Measurements from ENCODE around the gene TSNAX. TPM values are rescaled to one million over a fixed set of nuclear protein-coding genes. Genes with fewer than 3 reads are reported as not detected.

The TSNAX gene
- total and polyA plus RNA-seq, 2 of the 4 experiments (the other 2 are of a cell fraction), result 19.6 to 60.6 TPM

DNA sequence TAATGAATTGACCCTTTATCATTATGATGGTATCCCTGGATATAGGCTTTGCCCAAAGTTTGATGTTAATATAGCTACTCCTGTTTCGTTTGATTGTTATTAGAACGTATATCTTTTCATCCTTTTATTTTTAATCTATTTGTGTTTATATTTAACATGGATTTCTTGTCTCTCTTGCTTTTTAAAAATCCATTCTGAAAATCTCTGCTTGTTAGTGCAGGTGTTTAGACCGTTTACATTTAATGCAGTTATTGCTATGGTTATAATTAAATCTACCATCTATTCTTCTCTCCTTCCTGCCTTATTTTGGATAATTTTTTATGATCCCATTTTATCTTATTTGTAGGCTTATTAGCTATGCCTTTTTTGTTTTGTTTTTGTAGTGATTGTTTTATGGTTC lies 12.4 kb downstream of the TSNAX start:
- Histone ChIP-seq H3K23ac (ENCODE audit: low read depth, low read length) (no peak overlapping the region), H3K14ac (replicated peaks; ENCODE audit: low read depth, low read length) (no peak overlapping the region), H2AK9ac (replicated peaks; ENCODE audit: low read depth, low read length, poor library complexity) (no peak overlapping the region), H3K4me1 (ENCODE audit: control insufficient read depth, insufficient read depth, low read length) (no peaks in the 10 kb centered on the region), H4K5ac (ENCODE audit: low read depth, low read length) (no peak overlapping the region), H3K4me3 (ENCODE audit: insufficient read depth, low read depth, low read length) (no peak overlapping the region), H3K9ac (ENCODE audit: low read depth, low read length) (no peak overlapping the region), H3K4ac (ENCODE audit: low read depth, low read length) (no peak overlapping the region), H2AK5ac (ENCODE audit: low read depth, low read length) (no peak overlapping the region), H3K18ac (ENCODE audit: low read depth, low read length) (no peak overlapping the region), H3K56ac (ENCODE audit: extremely low read depth, insufficient read depth, low read length) (no peak overlapping the region), H3K9me3 (ENCODE audit: control insufficient read depth, insufficient read depth, low read length) (no peaks in the 10 kb centered on the region), H2BK15ac (ENCODE audit: low read depth, low read length) (no peak overlapping the region), H4K8ac (ENCODE audit: low read depth in 2 of 2, low read length in 2 of 2) (no peak overlapping the region), H3K27me3 (ENCODE audit: control insufficient read depth, insufficient read depth, low read length) (no peaks in the 10 kb centered on the region), H4K20me1 (ENCODE audit: insufficient read depth, low read length) (no peaks in the 10 kb centered on the region), H3K36me3 (ENCODE audit: control insufficient read depth, insufficient read depth, low read length) (peaks cover 20% of the 10 kb centered on the region), H2AFZ (replicated peaks; ENCODE audit: low read length, poor library complexity) (no peak overlapping the region), H3K4me2 (ENCODE audit: low read depth, low read length) (no peak overlapping the region), H3K27ac (ENCODE audit: insufficient read depth, low read length) (no peak overlapping the region), H3K79me1 (ENCODE audit: low read depth in 1 of 2, low read length in 2 of 2) (peaks cover 6 to 18% of the 10 kb centered on the region in 2 experiments), H2BK5ac (ENCODE audit: low read depth, low read length, poor library complexity, severe bottlenecking) (no peak overlapping the region), H3K9me1 (ENCODE audit: insufficient read depth, low read length) (no peaks in the 10 kb centered on the region), H2BK120ac (ENCODE audit: low read depth, low read length) (no peak overlapping the region), H2BK20ac (ENCODE audit: low read depth, low read length) (no peak overlapping the region), H4K91ac (ENCODE audit: insufficient read depth, low read depth, low read length) (no peak overlapping the region)
- TF ChIP-seq POLR2A (IDR thresholded peaks at IDR 0.05; ENCODE audit: low read depth, low read length) (no peak), RCOR1 (IDR thresholded peaks at IDR 0.05; ENCODE audit: insufficient replicate concordance, low read length) (no peak), SMC3 (IDR thresholded peaks at IDR 0.05; ENCODE audit: low read depth, low read length) (no peak), RFX5 (IDR thresholded peaks at IDR 0.05; ENCODE audit: low read depth, low read length) (no peak), CEBPB (IDR thresholded peaks at IDR 0.05; ENCODE audit: low read depth, low read length) (no peak), CHD1 (IDR thresholded peaks at IDR 0.05; ENCODE audit: low read depth, low read length) (no peak), MXI1 (IDR thresholded peaks at IDR 0.05; ENCODE audit: borderline replicate concordance, low read depth, low read length) (no peak), RAD21 (IDR thresholded peaks at IDR 0.05; ENCODE audit: low read length) (no peak), NFE2L2 (IDR thresholded peaks at IDR 0.05; ENCODE audit: low read depth, low read length) (no peak), BHLHE40 (IDR thresholded peaks at IDR 0.05; ENCODE audit: low read depth, low read length) (no peak)
- intact Hi-C loops (cut with micrococcal nuclease), result no loop called here
- ChIA-PET POLR2A (ENCODE audit: unreplicated experiment) (no interaction called here), CTCF (no interaction called here)
- dilution Hi-C loops (cut with HindIII; ENCODE audit: low sequenced_read_pairs, unreplicated experiment), result no loop called here
- BruUV-seq (replicated peaks), result no TSS peak
- WGBS, 2 experiments (ENCODE audit: extremely low coverage in 2 of 2, insufficient read length in 1 of 2), result no CpG with 5 or more reads among the region's 3 CpGs
- DNase-seq (no peak), ATAC-seq (ENCODE audit: low read depth) (no peak)
- in situ Hi-C loops (cut with MboI; ENCODE audit: low sequenced_read_pairs), result no loop called here

All from IMR-90 (cell line).